HL-60 (cell line): ENCODE results near the gene AMTN.

Experiments
- CTCF ChIP-seq: IDR thresholded peaks from one replicate; pipeline ENCODE4 v1.5.1; 2011; ENCODE audit warnings: low read length, control low read depth, inconsistent platforms; ENCODE audit not compliant: insufficient read depth
- GABPA ChIP-seq: IDR thresholded peaks from 2 replicates; pipeline ENCODE4 v1.6.1; 2012; ENCODE audit warnings: low read depth
- POLR2AphosphoS5 ChIP-seq: IDR thresholded peaks from 2 replicates; pipeline ENCODE4 v1.6.1; 2012; ENCODE audit warnings: low read depth
- REST ChIP-seq: IDR thresholded peaks from 2 replicates; pipeline ENCODE4 v1.6.1; 2012; ENCODE audit warnings: low read depth; ENCODE audit not compliant: insufficient replicate concordance

GRCh38 chr4:70473679-70474078 lies 44.7 kb upstream of the AMTN start:
- TF ChIP-seq CTCF (no peak), GABPA (no peak), REST (no peak), POLR2AphosphoS5 (no peak)
